DOHH2 (cell line): ENCODE data around the gene LYZL1.

ENCODE experiments used
- EZH2phosphoT487 ChIP-seq: fragments of 200-600 bp; sonication (generic); IDR thresholded peaks from 2 replicates; pipeline ENCODE4 v1.6.1; 2017; ENCODE audit warnings: borderline replicate concordance, mild to moderate bottlenecking, antibody characterized with exemption, low read length, moderate library complexity, mixed read lengths
- TF ChIP-seq, protein P1 (sequence below): fragments of 200-600 bp; sonication (generic); IDR thresholded peaks from one replicate; pipeline ENCODE4 v1.5.1; 2014; ENCODE audit warnings: antibody characterized with exemption, mild to moderate bottlenecking, low read depth, low read length; ENCODE audit not compliant: poor library complexity, severe bottlenecking

DNA sequence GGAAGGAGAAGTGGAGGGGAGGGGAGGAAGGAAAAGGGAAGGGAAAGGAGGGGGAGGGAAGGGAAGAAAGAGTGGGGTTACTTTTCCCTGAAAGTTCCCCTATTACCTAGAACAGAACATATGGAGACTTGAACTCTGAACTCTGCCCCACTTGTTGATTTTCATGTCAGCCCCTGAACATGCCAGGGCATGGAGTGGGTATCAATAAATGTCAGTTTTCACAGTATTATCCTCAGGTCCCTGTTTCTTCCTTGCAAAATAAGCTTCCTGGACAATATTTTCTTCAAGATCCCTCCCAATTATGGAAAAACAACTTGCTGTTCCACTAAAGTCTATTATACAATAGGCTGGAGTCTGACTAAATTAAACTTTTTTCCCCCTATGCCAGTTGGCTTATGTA, 46.9 kb upstream of the LYZL1 start:
- TF ChIP-seq EZH2phosphoT487 = no peak
- TF ChIP-seq, protein P1, sequence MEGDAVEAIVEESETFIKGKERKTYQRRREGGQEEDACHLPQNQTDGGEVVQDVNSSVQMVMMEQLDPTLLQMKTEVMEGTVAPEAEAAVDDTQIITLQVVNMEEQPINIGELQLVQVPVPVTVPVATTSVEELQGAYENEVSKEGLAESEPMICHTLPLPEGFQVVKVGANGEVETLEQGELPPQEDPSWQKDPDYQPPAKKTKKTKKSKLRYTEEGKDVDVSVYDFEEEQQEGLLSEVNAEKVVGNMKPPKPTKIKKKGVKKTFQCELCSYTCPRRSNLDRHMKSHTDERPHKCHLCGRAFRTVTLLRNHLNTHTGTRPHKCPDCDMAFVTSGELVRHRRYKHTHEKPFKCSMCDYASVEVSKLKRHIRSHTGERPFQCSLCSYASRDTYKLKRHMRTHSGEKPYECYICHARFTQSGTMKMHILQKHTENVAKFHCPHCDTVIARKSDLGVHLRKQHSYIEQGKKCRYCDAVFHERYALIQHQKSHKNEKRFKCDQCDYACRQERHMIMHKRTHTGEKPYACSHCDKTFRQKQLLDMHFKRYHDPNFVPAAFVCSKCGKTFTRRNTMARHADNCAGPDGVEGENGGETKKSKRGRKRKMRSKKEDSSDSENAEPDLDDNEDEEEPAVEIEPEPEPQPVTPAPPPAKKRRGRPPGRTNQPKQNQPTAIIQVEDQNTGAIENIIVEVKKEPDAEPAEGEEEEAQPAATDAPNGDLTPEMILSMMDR = no peak
